ENCODE data around the gene ANO8.

Gene ANO8

GRCh38 chr19:17338433-17339078 lies 3.9 kb upstream of the ANO8 start:
- DNase-seq (ENCODE audit: low read depth), result no peak
- TF ChIP-seq CTCF (conservative IDR thresholded peaks at IDR 0.05; ENCODE audit: low read depth, low read length), result no peak
- H3K4me3 ChIP-seq (ENCODE audit: low read depth, low read length), result peak overlapping the region; percentile 82

- DNase-seq (ENCODE audit: low read depth), result no peak
- H3K4me3 ChIP-seq (ENCODE audit: low read depth, low read length), result peak overlapping the region; percentile 82
- TF ChIP-seq CTCF (conservative IDR thresholded peaks at IDR 0.05; ENCODE audit: low read depth, low read length), result no peak
Observed at GRCh38 chr19:17337675-17338432, 3.2 kb upstream of the ANO8 start.

GRCh38 chr19:17336872-17337674 lies 2.4 kb upstream of the ANO8 start, which contains the start of gene GTPBP3:
GTPBP3 (plus strand) TSS chr19:17337553; CDS start chr19:17337612, 59 bp downstream.
- DNase-seq (ENCODE audit: low read depth), result peak; percentile 99
- no peak for TF ChIP-seq CTCF (conservative IDR thresholded peaks at IDR 0.05; ENCODE audit: low read depth, low read length)
- H3K4me3 ChIP-seq (ENCODE audit: low read depth, low read length), result peak within 1 kb of the TSS; percentile 82

GRCh38 chr19:17335575-17335974 lies 920 bp upstream of the ANO8 start:
- H3K4me3 ChIP-seq (ENCODE audit: low read depth, low read length), result no peak overlapping the region
- DNase-seq (ENCODE audit: low read depth), result no peak
- no peak for TF ChIP-seq CTCF (conservative IDR thresholded peaks at IDR 0.05; ENCODE audit: low read depth, low read length)

- TF ChIP-seq CTCF (conservative IDR thresholded peaks at IDR 0.05; ENCODE audit: low read depth, low read length), result no peak
- peak; percentile 84 for DNase-seq (ENCODE audit: low read depth)
- peak overlapping the region; percentile 68 for H3K4me3 ChIP-seq (ENCODE audit: low read depth, low read length)
Observed at GRCh38 chr19:17333611-17334413, 843 bp downstream of the ANO8 start.
